Fibroblast of mammary gland (primary cell): ENCODE results near the gene FAM43A.

ENCODE experiments used
- DNase-seq: peaks from one replicate; pipeline ENCODE4 v3.0.0-alpha.2; 2010; ENCODE audit warnings: low read depth
- H3K4me3 ChIP-seq: 2 replicates; pipeline ENCODE4 v1.5.1; 2011; ENCODE audit warnings: low read depth, mild to moderate bottlenecking, low read length, moderate library complexity; ENCODE audit not compliant: control insufficient read depth
- TF ChIP-seq, protein P1 (sequence below): conservative IDR thresholded peaks from 2 replicates; pipeline ENCODE4 v1.5.1; 2011; ENCODE audit warnings: low read depth, low read length, inconsistent platforms; ENCODE audit not compliant: control insufficient read depth, insufficient read depth

FAM43A gene

GRCh38 chr3:194688200-194688740 lies 2.6 kb downstream of the FAM43A start:
- H3K4me3 ChIP-seq = peak overlapping the region; percentile 12
- no peak for DNase-seq
- TF ChIP-seq, protein P1, sequence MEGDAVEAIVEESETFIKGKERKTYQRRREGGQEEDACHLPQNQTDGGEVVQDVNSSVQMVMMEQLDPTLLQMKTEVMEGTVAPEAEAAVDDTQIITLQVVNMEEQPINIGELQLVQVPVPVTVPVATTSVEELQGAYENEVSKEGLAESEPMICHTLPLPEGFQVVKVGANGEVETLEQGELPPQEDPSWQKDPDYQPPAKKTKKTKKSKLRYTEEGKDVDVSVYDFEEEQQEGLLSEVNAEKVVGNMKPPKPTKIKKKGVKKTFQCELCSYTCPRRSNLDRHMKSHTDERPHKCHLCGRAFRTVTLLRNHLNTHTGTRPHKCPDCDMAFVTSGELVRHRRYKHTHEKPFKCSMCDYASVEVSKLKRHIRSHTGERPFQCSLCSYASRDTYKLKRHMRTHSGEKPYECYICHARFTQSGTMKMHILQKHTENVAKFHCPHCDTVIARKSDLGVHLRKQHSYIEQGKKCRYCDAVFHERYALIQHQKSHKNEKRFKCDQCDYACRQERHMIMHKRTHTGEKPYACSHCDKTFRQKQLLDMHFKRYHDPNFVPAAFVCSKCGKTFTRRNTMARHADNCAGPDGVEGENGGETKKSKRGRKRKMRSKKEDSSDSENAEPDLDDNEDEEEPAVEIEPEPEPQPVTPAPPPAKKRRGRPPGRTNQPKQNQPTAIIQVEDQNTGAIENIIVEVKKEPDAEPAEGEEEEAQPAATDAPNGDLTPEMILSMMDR = no peak

DNA sequence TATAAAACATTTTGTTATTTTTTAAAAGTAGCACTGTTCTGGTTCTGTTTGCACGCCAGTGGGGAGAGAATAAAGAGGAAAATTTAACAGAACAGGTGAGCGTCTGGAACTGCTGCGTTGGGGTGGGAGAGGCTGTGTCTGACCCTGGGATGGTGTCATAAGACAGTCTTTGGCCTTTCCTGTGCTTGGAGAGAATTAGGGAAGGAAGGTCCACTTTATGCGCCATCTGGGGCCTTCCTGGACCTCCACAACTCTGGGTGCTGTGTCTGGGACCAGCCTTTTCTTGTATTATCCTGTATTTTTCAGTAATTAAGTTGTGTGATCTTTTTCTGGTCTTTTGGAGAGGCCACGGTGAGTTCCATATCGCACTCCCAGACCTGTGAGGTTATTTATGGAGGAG lies 3.3 kb downstream of the FAM43A start:
- TF ChIP-seq, protein P1 = no peak
- DNase-seq = no peak
- no peak overlapping the region for H3K4me3 ChIP-seq

DNA sequence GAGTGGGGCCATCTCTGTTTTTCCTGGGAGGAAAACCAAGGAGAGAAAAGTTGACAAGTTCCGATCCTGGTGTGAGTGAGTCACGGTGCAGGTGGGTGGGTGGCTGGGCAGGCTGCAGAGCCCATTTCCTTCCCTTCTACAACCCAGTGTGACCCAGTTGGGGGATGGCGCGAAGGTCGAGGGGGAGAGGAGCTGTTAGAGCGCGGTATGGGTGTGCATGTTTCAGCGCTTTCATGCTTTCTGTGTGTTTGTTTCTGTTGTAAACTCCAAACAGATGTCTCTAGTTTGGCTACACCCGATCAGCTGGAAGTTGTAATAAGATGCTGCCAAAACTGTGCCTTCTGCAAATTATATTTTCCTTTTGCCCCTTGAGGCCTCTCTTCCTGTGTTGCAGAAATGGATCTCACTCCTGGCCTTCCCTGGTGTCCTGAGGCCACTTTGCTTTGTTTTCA lies 3.8 kb downstream of the FAM43A start:
- TF ChIP-seq, protein P1 = no peak
- no peak overlapping the region for H3K4me3 ChIP-seq
- peak; percentile 77 for DNase-seq

DNA sequence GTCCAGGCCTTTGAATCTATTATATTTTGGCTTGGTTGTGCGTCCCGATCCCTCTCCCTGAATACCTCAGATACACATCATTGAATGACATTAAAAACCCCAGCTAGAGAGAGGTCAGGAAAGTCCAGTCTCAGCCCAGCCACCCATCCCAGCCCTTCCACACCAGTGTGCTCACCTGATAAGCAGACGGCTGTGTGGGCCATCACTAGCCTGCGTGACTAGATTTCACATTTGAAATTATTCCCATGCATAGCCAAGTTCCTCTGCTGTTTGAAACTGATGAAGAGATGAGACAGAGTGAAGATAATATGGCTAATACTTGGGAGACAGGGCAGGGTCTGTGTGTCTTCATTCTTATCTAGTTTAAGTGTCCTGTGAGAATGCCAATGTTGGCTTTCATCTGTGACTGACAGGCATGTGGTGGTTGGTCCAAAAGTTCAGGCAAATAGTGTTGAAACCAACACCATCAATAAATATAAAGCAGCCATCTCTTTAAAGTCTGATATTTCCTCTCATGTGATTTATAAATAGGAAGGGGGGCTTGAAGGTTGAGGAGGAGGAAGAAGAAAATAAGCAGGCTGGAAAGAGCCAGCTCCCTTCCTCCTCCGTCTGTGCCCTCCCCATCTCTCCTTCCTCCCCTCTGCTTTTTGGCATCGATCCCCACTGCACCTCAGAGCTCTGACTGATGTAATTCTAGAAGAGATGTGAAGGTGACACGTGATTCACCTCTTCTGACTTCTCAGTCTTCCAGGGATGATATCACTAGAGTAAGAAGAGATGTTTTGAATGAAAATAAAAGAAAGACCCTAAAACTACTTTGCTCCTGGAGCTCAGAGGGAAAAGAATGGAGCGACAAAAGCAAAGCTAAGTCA lies 5.1 kb downstream of the FAM43A start:
- peak; percentile 36 for DNase-seq
- TF ChIP-seq, protein P1 = no peak
- H3K4me3 ChIP-seq = no peak overlapping the region

DNA sequence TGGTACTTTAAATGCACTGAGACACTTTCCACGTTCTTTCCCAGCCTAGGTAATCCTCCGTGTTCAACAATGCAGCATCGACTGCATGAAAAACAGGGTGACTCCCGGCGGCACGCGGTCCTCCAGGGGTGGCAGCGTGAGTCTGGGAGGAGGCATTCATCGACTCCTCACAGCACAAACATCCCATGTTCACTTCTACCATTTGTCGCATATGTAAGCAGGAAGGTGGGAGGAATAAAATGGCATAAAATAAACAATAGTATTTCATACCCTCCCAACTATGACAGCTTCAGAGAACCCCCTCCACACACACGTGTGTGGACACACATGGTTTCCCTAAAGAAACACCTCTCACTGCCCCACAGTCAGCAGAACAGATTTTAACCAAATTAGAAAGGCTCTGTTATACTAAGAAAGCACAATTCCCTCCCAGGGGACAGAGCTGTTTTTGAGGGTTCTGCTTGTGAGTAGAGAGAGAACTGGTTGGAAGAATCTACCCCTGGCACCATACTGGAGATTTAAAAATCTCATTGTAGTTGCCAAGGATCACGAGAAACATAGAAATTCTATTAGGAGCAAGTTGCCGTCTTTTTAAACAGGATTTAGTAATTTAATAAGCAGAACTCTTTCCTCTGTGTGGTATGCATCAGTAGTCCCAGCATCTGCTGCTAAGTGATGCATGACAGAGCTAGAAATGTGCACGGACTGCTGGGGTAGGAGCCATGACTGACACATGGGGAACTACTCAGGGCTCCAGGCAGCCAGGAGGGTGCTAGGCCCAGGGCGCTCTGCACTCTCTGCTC lies 6.0 kb downstream of the FAM43A start:
- TF ChIP-seq, protein P1 = no peak
- DNase-seq = peak; percentile 7
- no peak overlapping the region for H3K4me3 ChIP-seq

GRCh38 chr3:194696702-194697101 lies 11.0 kb downstream of the FAM43A start:
- TF ChIP-seq, protein P1 = no peak
- no peak overlapping the region for H3K4me3 ChIP-seq
- no peak for DNase-seq
